ENCODE measurements around the gene ARSI. TPM values are rescaled to one million over a fixed set of nuclear protein-coding genes. Genes with fewer than 3 reads are reported as not detected.
A peak's percentile ranks its signal among the peaks of the same experiment; 100 is the strongest.

ARSI gene
- polyA plus RNA-seq, 5 donors: 18.2 to 31.9 (median 23.4) TPM

GRCh38 chr5:150309886-150310239 lies 7.2 kb upstream of the ARSI start:
- DNase-seq: no peak

DNA sequence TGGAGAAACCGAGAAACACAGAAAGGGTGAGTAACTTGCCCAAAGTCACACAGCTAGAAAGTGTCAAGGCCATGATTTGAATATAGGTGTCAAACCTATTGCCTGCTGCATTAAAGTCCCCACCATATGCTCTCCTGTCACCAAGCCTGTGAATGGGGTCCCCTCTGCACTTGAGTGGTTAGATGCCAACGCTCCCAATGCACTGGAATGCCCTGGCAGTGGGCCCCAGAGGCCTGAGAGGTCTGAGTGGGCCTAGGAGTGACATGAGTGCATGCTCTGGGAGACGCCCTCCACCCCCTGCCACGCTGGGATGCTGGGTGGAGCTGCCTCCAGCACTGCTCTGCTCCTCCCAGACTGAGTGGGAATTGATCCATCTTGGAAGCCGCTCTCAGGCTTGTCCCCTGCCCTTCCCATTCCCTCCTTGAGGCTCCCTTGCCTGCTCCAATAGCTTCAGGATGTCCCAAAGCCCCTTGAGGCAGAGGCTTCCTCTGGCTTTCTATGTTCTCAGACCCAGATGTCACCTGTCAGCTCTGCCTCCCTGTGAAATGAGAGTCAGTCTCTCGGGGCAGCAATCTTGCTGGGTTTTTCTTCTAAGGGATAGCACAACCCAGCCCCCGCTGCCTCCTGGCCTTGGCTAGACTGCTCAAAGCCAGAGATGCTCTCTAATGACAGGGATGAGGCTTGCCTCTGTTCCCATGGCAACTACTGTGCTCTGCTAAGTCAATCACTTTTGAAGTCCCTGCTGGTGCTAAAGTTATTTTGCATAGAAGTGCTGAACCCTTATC lies 6.6 kb upstream of the ARSI start:
- DNase-seq: no peak

GRCh38 chr5:150307617-150308426 lies 5.1 kb upstream of the ARSI start:
- no peak for DNase-seq

- DNase-seq: no peak
Measured at GRCh38 chr5:150306775-150307174, 4.1 kb upstream of the ARSI start.

GRCh38 chr5:150305557-150305956 lies 2.9 kb upstream of the ARSI start:
- DNase-seq: no peak

DNA sequence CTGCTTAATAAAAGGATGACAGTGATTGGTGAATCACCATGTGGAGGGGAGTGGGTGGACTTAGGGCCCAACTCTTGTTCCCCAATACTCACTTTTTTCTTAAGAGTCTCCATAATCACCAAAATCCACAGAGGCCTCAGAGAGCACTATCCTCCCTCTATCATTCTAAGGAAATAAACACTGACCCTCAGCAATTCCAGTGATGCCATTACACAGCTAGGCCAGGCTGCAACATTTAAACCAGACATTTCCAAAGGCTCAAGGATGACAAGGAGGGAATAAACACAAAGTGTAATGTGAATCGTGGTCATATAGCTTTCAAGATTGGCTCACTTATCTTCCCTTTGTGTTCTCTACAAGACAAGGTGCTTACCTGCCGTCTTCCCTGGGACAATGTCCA lies 2.4 kb upstream of the ARSI start:
- no peak for DNase-seq

DNA sequence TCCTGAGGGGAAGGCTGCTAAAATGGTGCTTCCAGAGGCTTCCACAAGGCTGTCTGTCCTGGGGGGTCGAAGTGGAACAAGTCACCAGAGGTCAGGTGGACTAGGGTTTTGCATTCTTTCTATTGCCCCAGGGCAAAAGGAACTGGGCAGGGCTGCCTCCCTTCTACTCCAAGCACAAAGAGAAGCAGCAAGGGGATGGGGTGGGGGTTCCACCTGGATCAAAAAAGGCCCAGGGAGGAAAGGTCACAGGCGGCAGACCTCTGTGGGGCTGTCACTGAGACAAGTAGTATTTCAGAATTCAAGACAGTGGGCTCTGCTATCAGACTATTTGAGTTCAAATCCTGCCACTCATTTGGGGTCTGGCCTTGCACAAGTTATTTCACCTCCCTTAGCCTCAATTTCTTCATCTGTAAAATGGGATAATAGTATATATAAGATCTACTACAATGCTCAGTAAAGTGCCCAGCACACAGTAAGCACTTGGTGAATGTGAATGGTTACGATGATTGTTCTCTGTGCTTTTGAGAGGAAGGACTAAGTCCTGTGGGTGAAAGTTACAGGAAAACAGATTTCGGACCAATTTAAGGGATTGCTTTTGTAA lies 1.9 kb upstream of the ARSI start:
- DNase-seq: no peak

GRCh38 chr5:150303660-150304386 lies 1.1 kb upstream of the ARSI start:
- DNase-seq: peak; percentile 97 to 99

GRCh38 chr5:150303070-150303615 lies 438 bp upstream of the ARSI start:
- DNase-seq: no peak

- DNase-seq: no peak
Measured at GRCh38 chr5:150301901-150302300, 804 bp downstream of the ARSI start.

GRCh38 chr5:150301170-150301505 lies 1.6 kb downstream of the ARSI start:
- peak; percentile 65 to 68 for DNase-seq

- DNase-seq: no peak
Measured at GRCh38 chr5:150300496-150301169, 2.1 kb downstream of the ARSI start.

GRCh38 chr5:150299571-150300327 lies 3.0 kb downstream of the ARSI start:
- DNase-seq: no peak

DNA sequence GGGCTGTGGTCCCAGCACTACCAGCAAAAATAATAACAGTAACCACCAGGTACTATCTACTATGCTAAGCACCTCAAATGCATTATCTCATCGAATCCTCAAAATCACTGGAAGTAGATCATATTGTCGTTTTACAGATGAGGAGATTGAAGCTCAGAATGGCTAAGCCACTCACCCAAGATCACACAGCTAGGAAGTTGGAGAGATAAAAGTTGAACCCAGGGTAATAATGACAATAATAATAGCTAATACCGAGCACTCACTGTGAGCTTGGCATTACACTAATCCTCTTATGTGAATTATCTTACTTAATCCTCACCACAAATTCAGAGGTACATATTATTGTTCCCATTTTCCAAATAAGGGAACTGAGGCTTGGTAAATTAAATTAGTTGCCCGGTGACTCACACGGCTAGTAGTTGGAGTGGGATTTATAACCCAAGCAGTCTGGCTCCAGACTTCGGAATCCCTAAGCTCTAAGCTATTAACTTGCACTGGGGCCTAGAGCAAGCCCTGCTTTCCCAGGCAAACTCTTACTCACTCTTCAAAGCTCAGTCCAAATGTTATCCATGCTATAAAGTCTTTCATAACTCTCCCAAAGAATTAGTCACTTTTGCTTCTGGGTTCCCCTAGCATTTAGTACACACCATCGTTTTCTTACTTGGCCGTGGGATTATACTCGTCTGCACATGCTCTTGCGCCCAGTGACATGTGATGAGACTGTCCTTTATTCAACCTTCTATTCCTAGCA lies 3.8 kb downstream of the ARSI start:
- DNase-seq: no peak

DNA sequence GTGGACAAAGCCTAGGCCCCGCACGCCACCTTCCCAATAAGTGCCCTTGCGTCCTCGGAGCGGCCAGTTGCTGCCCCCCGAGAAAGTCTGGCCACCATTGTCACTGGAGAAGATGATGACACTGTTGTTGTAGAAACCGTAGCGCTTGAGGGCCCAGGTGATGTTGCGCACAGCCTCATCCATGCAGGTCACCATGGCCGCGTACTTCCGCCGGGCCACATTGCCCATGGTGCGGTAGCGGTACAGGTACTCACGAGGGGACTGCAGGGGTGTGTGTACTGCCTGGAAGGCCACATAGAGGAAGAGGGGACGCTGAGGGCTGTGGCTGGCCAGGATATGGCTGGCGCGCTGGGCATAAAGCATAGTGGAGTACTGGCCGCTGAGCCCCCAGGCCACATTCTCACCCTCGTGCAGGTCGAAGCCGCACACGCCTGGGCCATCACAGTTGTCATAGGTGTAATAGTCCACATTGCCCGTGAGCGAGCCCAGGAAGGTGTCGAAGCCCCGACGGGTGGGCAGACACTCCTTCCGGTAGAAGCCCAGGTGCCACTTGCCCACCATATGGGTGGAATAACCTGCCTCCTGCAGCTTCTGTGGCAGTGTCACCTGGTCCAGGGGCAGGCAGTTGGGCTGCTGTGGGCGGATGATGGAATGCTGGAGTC lies 4.6 kb downstream of the ARSI start:
- no peak for DNase-seq

DNA sequence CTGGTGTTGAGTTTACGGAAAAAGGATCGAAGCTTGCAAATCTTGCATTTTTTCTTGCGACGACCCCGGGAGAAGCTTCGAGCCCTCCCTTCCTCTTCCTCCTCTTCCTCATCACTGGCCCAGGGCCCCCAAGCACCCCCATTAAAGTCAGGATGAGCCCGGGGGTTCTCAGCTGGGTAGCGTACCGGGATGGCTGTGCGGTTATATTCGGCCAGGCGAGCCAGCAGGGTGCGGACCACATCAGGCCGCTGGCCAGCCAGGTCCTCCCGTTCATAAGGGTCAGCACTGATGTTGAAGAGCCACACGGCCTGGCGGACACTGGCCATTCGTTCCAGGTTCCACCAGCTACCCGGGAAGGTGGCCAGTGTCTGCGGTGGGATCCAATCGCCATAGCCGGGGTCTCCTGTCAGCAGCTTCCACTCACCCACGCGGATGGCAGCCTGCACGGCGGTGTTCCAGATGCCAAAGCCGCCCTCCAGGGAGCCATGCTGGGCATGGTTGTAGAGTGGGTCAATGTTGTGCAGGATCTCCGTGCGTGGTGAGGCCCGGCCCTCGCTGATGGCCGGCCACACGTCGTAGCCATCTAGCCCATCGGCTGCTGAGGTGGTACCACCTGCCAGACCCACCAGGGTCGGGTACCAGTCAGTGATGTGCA lies 5.3 kb downstream of the ARSI start:
- DNase-seq: no peak

- no peak for DNase-seq
Measured at GRCh38 chr5:150296496-150296895, 6.2 kb downstream of the ARSI start.

DNA sequence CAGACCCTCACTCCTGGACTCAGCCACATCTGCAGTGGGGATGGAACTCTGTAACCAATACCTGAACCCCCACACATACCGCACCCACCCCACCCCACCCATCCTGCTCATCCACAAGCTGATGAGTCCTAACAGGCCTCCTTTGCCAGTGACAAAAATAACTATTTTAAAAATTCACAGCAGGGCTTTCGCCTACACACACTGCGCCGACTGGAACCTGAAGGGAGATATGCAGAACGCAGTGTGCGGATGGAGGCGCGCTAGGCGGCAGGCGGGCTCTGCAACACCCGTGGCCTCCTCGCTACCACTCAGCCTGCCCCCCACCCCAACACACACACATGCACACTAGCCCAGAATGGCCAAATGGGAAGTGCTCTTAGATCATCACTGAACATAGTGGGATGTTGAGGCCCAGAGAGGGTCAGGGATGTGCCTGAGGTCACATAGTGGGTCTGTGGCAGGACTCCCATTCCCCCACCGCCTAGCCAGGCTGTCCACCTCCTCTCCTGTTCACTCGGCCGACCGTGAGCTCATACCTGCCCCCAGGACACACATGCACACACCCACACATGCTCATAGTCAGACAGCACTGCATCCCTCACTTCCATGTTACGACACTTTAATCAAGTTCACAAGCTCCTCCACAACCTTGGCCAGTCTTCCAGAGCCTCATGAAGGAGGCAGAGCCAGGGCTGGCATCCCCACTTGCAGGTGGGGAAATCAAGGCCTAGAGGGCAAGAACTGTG lies 6.8 kb downstream of the ARSI start:
- no peak for DNase-seq

Measured in right lung (tissue), 5 donors.